Osteoblast (primary cell): ENCODE measurements around the gene TESK1. TPM values are rescaled to one million over a fixed set of nuclear protein-coding genes. Genes with fewer than 3 reads are reported as not detected.
"Not testable (repeated sequence)": the region's sequence is repeated elsewhere in the genome, so short reads cannot be mapped to it uniquely, and the experiment has no call there.

Experiments used
- DNase-seq: peaks from one replicate; pipeline ENCODE4 v3.0.0; 2011; ENCODE audit warnings: low spot score, mixed read lengths; ENCODE audit not compliant: insufficient read length; ENCODE audit errors: missing footprints
- H2AFZ ChIP-seq: 2 replicates; pipeline ENCODE4 v1.6.0; 2011; ENCODE audit warnings: mild to moderate bottlenecking, low read length
- H3K27ac ChIP-seq: 2 replicates; pipeline ENCODE4 v1.5.1; 2011; ENCODE audit warnings: mild to moderate bottlenecking, low read depth, low read length, moderate library complexity
- H3K27me3 ChIP-seq: 2 replicates; pipeline ENCODE4 v1.6.0; 2012; ENCODE audit warnings: mild to moderate bottlenecking, control low read depth, inconsistent platforms, low read length, moderate library complexity; ENCODE audit not compliant: insufficient read depth
- H3K36me3 ChIP-seq: 2 replicates; pipeline ENCODE4 v1.5.1; 2011; ENCODE audit warnings: mild to moderate bottlenecking, low read length, control low read depth, moderate library complexity; ENCODE audit not compliant: insufficient read depth
- H3K4me1 ChIP-seq: 2 replicates; pipeline ENCODE4 v1.5.1; 2011; ENCODE audit warnings: mild to moderate bottlenecking, low read length, control low read depth, moderate library complexity; ENCODE audit not compliant: insufficient read depth
- H3K4me2 ChIP-seq: 2 replicates; pipeline ENCODE4 v1.6.0; 2011; ENCODE audit warnings: mild to moderate bottlenecking, low read length; ENCODE audit not compliant: insufficient read depth
- H3K4me3 ChIP-seq: fragments of 200-600 bp; sonication (generic); 3 replicates; pipeline ENCODE4 v1.5.1; 2012; ENCODE audit warnings: mild to moderate bottlenecking, low read length, inconsistent platforms; ENCODE audit not compliant: insufficient read depth
- H3K79me2 ChIP-seq: 2 replicates; pipeline ENCODE4 v1.6.0; 2012; ENCODE audit warnings: mild to moderate bottlenecking, low read length, control low read depth, inconsistent platforms; ENCODE audit not compliant: insufficient read depth
- H3K9me3 ChIP-seq: 2 replicates; pipeline ENCODE4 v1.5.1; 2011; ENCODE audit warnings: low read depth, low read length, control low read depth
- H4K20me1 ChIP-seq: 2 replicates; pipeline ENCODE4 v1.6.0; 2012; ENCODE audit warnings: mild to moderate bottlenecking, low read length, control low read depth; ENCODE audit not compliant: insufficient read depth
- CTCF ChIP-seq: IDR thresholded peaks from 2 replicates; pipeline ENCODE4 v1.5.1; 2011; ENCODE audit warnings: mild to moderate bottlenecking, low read depth, low read length, moderate library complexity; ENCODE audit errors: extremely low read depth
- total RNA-seq: library from RNA; depleted of rRNA; stranded (reverse); fragments of >200 nt; gene quantifications from 2 replicates; pipeline ENCODE4 v1.2.3, GENCODE V29; 2012

The TESK1 gene
- total RNA-seq, 1 donor: 18.5 TPM

DNA sequence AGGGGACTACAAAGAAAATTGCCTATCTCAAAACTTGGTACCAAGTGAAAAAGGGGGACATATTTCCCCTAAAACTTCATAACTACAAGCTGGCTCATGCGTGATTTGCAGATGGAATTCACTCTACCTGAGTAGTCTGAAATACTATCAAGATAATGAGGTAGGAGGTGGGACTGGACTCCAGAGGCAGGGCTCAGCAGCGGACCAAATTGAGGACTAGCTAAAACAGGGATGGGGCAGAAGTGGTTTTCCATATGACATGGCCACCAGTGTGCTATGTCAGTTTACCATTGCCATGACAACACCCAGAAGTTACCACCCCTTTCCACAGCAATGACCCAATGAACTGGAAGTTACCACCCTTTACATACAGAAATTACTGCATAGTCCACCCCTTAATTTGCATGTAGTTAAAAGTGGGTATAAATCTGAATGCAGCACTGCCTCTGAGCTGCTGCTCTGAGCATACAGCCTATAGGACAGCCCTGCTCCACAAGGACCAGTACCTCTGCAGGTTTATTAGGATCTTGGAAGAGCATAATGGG is 30.4 kb upstream of the TESK1 start:
- Histone ChIP-seq H3K4me1 (peaks cover 4% of the 10 kb centered on the region), H3K79me2 (no peaks in the 10 kb centered on the region), H3K27me3 (no peaks in the 10 kb centered on the region), H3K4me3 (no peak overlapping the region), H3K9me3 (no peaks in the 10 kb centered on the region), H3K36me3 (no peaks in the 10 kb centered on the region), H2AFZ (no peak overlapping the region), H3K27ac (no peak overlapping the region), H3K4me2 (no peak overlapping the region), H4K20me1 (no peaks in the 10 kb centered on the region)
- TF ChIP-seq CTCF: no peak
- no peak for DNase-seq

GRCh38 chr9:35575478-35575877 is 29.6 kb upstream of the TESK1 start:
- Histone ChIP-seq H3K4me3 (no peak overlapping the region), H3K4me1 (peaks cover 4% of the 10 kb centered on the region), H2AFZ (no peak overlapping the region), H3K9me3 (peaks cover 4% of the 10 kb centered on the region), H4K20me1 (no peaks in the 10 kb centered on the region), H3K4me2 (no peak overlapping the region), H3K27ac (no peak overlapping the region), H3K36me3 (no peaks in the 10 kb centered on the region), H3K27me3 (no peaks in the 10 kb centered on the region), H3K79me2 (no peaks in the 10 kb centered on the region)
- no peak for TF ChIP-seq CTCF
- DNase-seq: no peak

DNA sequence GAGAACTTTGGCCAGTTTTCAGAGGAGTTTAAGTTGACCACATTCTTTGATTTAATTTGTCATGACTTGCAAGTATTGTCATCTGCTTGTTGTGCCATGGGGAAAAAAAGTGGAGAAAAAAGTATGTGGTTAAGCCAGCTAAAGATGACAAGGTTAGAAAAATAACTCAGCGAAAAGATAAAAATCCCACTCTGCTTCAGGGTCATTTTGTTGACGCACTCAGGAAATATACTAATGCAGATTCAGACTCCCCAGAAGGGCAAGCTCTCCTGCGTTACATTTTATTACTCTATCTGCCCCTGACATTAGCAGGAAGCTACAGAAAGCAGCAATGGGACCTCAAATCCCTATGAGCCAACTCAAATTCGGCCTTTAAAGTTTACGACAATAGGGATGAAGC is 27.6 kb upstream of the TESK1 start:
- Histone ChIP-seq H2AFZ (no peak overlapping the region), H3K4me3 (no peak overlapping the region), H3K4me1 (peaks cover 4% of the 10 kb centered on the region), H3K27me3 (no peaks in the 10 kb centered on the region), H3K9me3 (peaks cover 5% of the 10 kb centered on the region), H3K27ac (no peak overlapping the region), H3K36me3 (no peaks in the 10 kb centered on the region), H4K20me1 (no peaks in the 10 kb centered on the region), H3K4me2 (no peak overlapping the region), H3K79me2 (no peaks in the 10 kb centered on the region)
- peak; percentile 21 for DNase-seq
- TF ChIP-seq CTCF: no peak

DNA sequence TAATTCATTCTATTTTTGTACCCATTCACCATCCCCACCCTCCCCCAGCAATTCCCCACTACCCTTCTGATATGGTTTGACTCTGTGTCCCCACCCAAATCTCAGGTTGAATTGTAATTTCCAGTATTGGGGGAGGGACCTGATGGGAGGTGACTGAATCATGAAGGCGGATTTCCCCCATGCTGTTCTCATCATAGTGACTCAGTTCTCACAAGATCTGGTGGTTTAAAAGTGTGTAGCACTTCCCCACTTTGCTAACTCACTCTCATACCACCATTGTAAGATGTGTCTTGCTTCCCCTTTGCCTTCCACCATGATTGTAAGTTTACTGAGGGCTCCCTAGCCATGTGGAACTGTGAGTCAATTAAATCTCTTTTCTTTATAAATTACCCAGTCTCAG is 25.9 kb upstream of the TESK1 start:
- H3K4me3 ChIP-seq: no peak overlapping the region
- peaks cover 5% of the 10 kb centered on the region for H3K9me3 ChIP-seq
- TF ChIP-seq CTCF: no peak
- no peaks in the 10 kb centered on the region for H3K36me3 ChIP-seq
- no peaks in the 10 kb centered on the region for H4K20me1 ChIP-seq
- no peaks in the 10 kb centered on the region for H3K27me3 ChIP-seq
- no peak overlapping the region for H3K4me2 ChIP-seq
- H2AFZ ChIP-seq: no peak overlapping the region
- H3K27ac ChIP-seq: no peak overlapping the region
- DNase-seq: no peak
- peaks cover 4% of the 10 kb centered on the region for H3K4me1 ChIP-seq
- H3K79me2 ChIP-seq: no peaks in the 10 kb centered on the region

DNA sequence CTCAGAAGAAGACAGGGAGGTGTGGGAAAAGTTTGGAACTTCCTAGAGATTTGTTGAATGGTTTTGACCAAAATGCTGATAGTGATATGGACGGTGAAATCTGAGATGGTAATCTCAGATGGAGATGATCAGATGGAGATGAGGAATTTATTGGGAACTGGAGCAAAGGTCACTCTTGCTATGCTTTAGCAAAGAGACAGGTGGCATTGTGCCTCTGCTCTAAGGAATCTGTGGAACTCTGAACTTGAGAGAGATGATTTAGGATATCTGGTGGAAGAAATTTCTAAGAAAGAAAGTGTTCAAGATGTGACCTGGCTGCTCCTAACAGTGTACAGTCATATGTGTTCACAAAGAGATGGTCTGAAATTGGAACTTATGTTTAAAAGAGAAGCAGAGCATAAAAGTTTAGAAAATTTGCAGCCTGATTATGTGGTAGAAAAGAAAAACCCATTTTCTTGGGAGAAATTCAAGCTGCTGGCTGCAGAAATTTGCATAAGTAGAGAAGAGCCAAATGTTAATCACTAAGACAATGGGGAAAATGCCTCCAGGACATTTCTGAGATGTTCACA is 25.3 kb upstream of the TESK1 start:
- not testable (repeated sequence) for H3K9me3 ChIP-seq, H3K36me3 ChIP-seq, H2AFZ ChIP-seq, H4K20me1 ChIP-seq, H3K79me2 ChIP-seq, H3K4me2 ChIP-seq, H3K4me1 ChIP-seq, H3K27ac ChIP-seq, H3K27me3 ChIP-seq, DNase-seq, H3K4me3 ChIP-seq

- H3K4me3 ChIP-seq, DNase-seq, H3K27me3 ChIP-seq, H3K4me2 ChIP-seq, H3K9me3 ChIP-seq, H2AFZ ChIP-seq, H3K36me3 ChIP-seq, H3K4me1 ChIP-seq, H3K79me2 ChIP-seq, H4K20me1 ChIP-seq, H3K27ac ChIP-seq: not testable (repeated sequence)
Measured at GRCh38 chr9:35583521-35583920, 21.5 kb upstream of the TESK1 start.
